ENCODE measurements around the gene CDK1. TPM values are rescaled to one million over a fixed set of nuclear protein-coding genes. Genes with fewer than 3 reads are reported as not detected.

Gene CDK1
- polyA plus RNA-seq, 1 donor = 103 TPM

DNA sequence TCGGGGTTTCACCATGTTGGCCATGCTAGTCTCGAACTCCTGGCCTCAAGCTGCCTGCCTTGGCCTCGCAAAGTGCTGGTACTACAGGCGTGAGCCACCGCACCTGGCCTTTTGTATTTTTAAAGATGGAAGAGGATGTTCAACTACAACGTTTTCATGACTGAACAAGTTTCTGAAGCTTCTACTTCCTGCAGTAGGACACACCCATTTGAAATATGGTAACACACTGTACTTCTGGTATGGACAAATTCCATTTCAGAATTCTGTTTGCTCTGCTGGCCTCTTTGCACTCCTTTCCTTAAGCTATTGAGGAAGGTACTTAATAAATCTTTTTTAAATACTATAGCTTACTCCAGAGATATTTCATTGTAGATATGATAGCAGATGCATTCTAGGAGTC lies 10.9 kb upstream of the CDK1 start:
- DNase-seq = no peak

DNA sequence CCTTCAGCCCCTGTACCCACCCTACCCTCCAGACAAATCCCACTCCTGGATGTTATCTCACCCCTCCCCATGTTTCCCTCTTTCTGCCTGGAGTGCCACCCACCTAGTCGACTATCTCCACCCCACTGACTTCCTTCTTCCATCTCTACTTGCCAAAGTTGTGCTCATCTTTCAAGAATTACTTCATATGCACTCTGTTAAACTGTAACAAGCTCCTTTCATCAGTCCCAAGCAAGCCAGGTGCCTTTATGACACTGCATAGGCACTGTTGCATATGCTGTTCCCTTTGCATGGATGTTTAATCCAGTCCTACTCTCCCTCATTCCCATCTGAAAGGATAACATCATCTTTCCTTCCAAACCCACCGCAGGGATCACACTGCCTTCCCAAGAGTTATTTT lies 8.9 kb upstream of the CDK1 start:
- no peak for DNase-seq

DNA sequence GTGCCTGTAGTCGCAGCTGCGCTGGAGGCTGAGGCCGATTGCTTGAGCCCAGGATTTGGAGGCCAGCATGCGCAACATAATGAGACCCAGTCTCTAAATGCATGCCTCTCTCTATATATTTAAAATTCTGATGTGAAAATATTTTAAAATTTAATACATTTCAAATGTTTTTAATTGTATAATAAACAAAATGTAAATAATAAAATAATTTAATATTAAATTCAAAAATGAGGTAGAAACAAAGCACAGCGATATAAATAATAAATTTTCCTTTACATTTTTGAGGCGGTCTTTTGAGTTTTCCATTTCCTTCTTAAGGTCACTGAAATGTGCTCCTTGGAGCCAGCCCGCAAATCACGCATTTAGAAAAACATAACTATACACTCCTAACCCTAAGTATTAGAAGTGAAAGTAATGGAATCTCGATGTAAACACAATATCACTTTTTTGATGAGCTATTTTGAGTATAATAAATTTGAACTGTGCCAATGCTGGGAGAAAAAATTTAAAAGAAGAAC lies 523 bp upstream of the CDK1 start:
- no peak for DNase-seq

- DNase-seq = peak; percentile 37
These were observed 906 bp downstream of the CDK1 start for GRCh38 chr10:60778971-60779796.

- DNase-seq = no peak
These were observed 3.4 kb downstream of the CDK1 start for GRCh38 chr10:60781661-60782060.

- DNase-seq = no peak
These were observed 6.4 kb downstream of the CDK1 start for GRCh38 chr10:60784641-60785040.

DNA sequence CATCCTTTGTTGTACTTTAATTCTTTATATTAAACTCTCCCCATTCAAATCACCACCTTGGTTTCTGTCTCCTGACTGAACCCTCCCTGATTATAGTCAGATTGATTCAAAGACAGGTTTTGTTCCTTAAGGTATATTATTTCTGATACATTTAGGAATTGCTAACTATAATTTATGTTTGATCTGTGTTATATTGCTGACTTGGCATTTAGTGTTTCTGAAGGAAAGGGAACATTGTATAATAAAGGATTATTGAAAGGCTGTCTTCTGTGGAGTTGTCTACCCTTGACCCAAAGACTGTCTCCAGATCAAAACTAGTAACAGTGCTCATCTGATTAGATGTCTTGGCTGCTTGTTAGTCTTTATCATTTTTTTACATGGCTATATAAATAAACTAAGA lies 10.3 kb downstream of the CDK1 start:
- no peak for DNase-seq

GRCh38 chr10:60789340-60789739 lies 11.1 kb downstream of the CDK1 start:
- DNase-seq = no peak

GRCh38 chr10:60794953-60795352 lies 16.7 kb downstream of the CDK1 start:
- DNase-seq = no peak

- no peak for DNase-seq
These were observed 17.4 kb downstream of the CDK1 start for GRCh38 chr10:60795465-60796202.

DNA sequence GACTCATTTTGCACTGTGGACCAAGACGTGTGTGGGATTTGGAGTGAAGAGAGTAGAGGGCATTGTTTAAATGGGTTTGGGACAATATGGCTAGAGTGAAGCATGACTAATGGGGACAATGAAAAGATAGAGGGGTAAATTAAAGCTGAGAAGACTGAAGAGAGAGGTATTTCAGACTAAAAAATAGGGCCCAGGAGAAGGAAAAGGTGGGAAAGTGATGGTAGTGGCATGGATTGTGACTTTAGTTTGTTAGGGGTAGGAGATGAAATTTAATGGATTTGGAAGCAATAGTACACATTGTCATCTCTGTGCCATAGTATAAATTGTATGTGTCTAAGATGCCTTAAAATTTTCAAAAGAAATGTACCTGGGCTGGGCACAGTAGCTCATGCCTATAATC lies 18.2 kb downstream of the CDK1 start:
- DNase-seq = no peak

GRCh38 chr10:60797200-60797599 lies 18.9 kb downstream of the CDK1 start:
- DNase-seq = no peak

GRCh38 chr10:60798031-60798430 lies 19.8 kb downstream of the CDK1 start:
- no peak for DNase-seq

- DNase-seq = no peak
These were observed 20.6 kb downstream of the CDK1 start for GRCh38 chr10:60798870-60799269.

GRCh38 chr10:60799971-60800650 lies 21.8 kb downstream of the CDK1 start:
- DNase-seq = no peak

GRCh38 chr10:60800918-60801317 lies 22.6 kb downstream of the CDK1 start:
- DNase-seq = no peak

GRCh38 chr10:60801522-60801921 lies 23.2 kb downstream of the CDK1 start:
- no peak for DNase-seq

DNA sequence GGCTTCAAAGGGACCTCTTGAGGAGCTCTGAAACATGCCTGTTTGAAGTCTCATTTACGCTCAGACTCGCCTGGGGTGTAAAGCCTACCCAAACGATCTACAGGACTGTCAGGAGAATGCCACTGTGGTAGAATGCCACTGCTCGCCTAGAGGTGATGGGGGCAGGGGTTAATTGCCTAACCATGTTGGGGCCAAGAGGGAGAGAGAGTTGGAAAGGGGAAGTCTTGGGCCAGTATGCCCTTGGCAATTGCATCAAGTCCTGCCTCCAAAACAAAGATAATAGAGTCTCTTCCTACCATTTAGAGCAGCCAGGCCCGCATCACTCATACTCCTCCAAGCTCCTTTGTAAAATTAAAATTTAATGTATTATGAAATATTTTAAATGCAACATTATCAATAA lies 25.2 kb downstream of the CDK1 start:
- no peak for DNase-seq

DNA sequence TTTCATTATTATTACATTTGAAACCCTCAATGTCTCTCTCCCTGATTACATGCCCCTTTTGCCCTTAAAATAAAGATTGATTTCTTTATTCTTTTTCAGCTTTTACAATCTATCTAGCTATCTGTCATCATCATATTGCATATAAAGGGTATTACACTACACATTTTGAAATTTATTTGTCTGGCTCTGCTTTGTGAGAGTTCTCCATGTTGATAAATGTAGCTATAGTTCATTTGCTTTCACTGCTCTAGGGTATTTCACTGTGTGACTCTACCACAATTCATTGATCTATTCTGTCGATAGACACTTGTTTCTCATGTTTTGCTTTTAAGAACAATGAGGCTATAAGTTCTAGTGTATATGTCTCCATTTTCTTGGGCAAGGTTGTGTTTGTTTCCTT lies 25.6 kb downstream of the CDK1 start:
- no peak for DNase-seq

DNA sequence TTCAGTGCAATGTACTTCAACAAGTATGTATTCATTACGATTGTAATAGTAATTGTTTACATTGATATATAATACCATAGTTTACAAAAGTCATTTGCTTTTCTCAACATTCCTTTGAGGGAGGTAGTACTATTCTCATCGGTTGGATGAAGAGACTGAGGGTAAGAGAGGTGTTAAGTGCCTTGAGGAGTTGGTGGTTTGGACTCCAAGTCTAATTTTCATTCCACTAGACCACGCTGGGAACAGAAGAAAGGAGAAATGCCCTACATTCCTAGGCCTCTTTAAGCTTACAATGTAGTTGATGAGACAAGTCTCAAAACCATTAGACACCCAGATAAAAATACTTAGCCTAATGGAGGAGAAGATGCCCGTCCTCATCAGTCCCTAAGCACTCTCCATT lies 28.6 kb downstream of the CDK1 start:
- DNase-seq = no peak

DNA sequence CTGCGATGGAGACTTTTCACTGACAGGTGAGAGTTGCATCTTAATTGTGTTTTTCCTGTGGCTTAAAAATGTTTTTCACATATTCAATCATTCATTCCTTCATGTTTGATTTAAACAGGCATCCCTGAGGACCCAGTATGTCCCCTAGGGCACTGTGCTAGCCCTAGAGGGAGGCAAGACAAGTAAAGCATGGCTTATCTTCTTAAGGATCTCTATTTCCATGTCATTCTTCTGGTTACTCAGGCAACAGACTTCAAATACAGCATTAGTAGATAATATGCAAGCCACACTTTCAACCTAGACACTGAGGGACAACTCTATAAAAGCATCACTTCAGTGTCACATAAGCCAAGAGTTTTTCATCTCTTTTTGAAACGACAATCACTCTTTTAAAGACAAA lies 29.2 kb downstream of the CDK1 start:
- DNase-seq = no peak

GRCh38 chr10:60808036-60808435 lies 29.8 kb downstream of the CDK1 start:
- no peak for DNase-seq

GRCh38 chr10:60809157-60809556 lies 30.9 kb downstream of the CDK1 start:
- DNase-seq = no peak

All from left kidney (tissue), 2 donors.